ENCODE results near the gene RGS3.

GRCh38 chr9:113597390-113598241 is 134.1 kb downstream of the RGS3 start:
- no peak for TF ChIP-seq CTCF (IDR thresholded peaks at IDR 0.05 in 4 of 5, conservative IDR thresholded peaks at IDR 0.05 in 1 of 5)
- no peak for TF ChIP-seq POLR2A (IDR thresholded peaks at IDR 0.05)

Data from gastrocnemius medialis (tissue), 4 donors.